H1 (cell line): Measurements from ENCODE around the gene CMTM2. TPM values are rescaled to one million over a fixed set of nuclear protein-coding genes. Genes with fewer than 3 reads are reported as not detected.

Experiments
- CTCF ChIA-PET: fragments of 300-600 bp; sonication (Branson Sonifier 250); formaldehyde crosslinking; loops from one replicate; lab custom pipeline; 2021; ENCODE audit not compliant: partially characterized antibody; lab: Charles Lee
- POLR2A ChIA-PET: fragments of 300-600 bp; sonication (Branson Sonifier 250); formaldehyde crosslinking; loops from one replicate; lab custom pipeline; 2021; ENCODE audit warnings: inconsistent platforms; ENCODE audit not compliant: partially characterized antibody; lab: Charles Lee
- DNase-seq, 2 experiments: peaks; one replicate each; pipeline versions ENCODE4 v3.0.0 to v3.0.0-alpha.2; 2010 to 2022; ENCODE audit warnings: low spot score in 2 of 2, low read depth in 1 of 2, mixed read lengths in 1 of 2
- FAIRE-seq: peaks from 2 replicates; lab custom pipeline; 2011; peaks lifted over from hg19 to GRCh38; lab: Jason Lieb, UNC
- H2AFZ ChIP-seq: 2 replicates; pipeline ENCODE4 v1.8.1; 2012; ENCODE audit warnings: low read length, inconsistent platforms
- H2AK5ac ChIP-seq: 2 replicates; pipeline ENCODE4 v1.6.1; 2013; ENCODE audit warnings: low read depth, low read length
- H2BK120ac ChIP-seq: replicated peaks from 2 replicates; pipeline ENCODE3; 2013; ENCODE audit warnings: low read depth, low read length, inconsistent platforms
- H2BK12ac ChIP-seq: 2 replicates; pipeline ENCODE4 v1.6.1; 2013; ENCODE audit warnings: low read depth, low read length
- H2BK15ac ChIP-seq: 2 replicates; pipeline ENCODE4 v1.6.1; 2013; ENCODE audit warnings: low read length
- H2BK20ac ChIP-seq: 2 replicates; pipeline ENCODE4 v1.6.1; 2013; ENCODE audit warnings: low read length
- H2BK5ac ChIP-seq: 2 replicates; pipeline ENCODE4 v1.6.1; 2013; ENCODE audit warnings: low read depth, low read length
- H3K14ac ChIP-seq: 2 replicates; pipeline ENCODE4 v1.6.1; 2013; ENCODE audit warnings: inconsistent platforms; ENCODE audit not compliant: insufficient read length
- H3K18ac ChIP-seq: 2 replicates; pipeline ENCODE4 v1.6.1; 2013; ENCODE audit warnings: low read length; ENCODE audit errors: extremely low read depth
- H3K23ac ChIP-seq: 2 replicates; pipeline ENCODE4 v1.6.1; 2013; ENCODE audit warnings: inconsistent platforms; ENCODE audit not compliant: insufficient read length
- H3K23me2 ChIP-seq: 2 replicates; pipeline ENCODE4 v1.6.1; 2013; ENCODE audit warnings: low read depth, low read length
- H3K27ac ChIP-seq: 2 replicates; pipeline ENCODE4 v1.6.1; 2011; ENCODE audit warnings: low read depth, low read length, inconsistent platforms
- H3K27me3 ChIP-seq, 4 experiments: replicated peaks in 1 of 4; 1 replicate in 1 of 4; 2 replicates in 3 of 4; pipeline versions ENCODE4 v1.6.1 to v1.8.1; 2011 to 2013; ENCODE audit warnings: low read length in 3 of 4, mild to moderate bottlenecking in 3 of 4, inconsistent platforms in 2 of 4, mixed read lengths in 2 of 4, moderate library complexity in 1 of 4; ENCODE audit not compliant: control insufficient read depth in 3 of 4, insufficient read depth in 3 of 4; ENCODE audit errors: extremely low read depth in 1 of 4
- H3K36me3 ChIP-seq, 4 experiments: 2 replicates each; pipeline versions ENCODE4 v1.6.1 to v1.8.1; 2011 to 2013; ENCODE audit warnings: mild to moderate bottlenecking in 4 of 4, low read length in 3 of 4, moderate library complexity in 2 of 4, control low read depth in 1 of 4, inconsistent platforms in 1 of 4; ENCODE audit not compliant: insufficient read depth in 4 of 4, control insufficient read depth in 2 of 4
- H3K4ac ChIP-seq: replicated peaks from 2 replicates; pipeline ENCODE3; 2013; ENCODE audit warnings: low read length, low read depth, mixed read lengths, inconsistent platforms; ENCODE audit not compliant: insufficient read length
- H3K4me1 ChIP-seq, 4 experiments: replicated peaks in 1 of 4; 1 replicate in 1 of 4; 2 replicates in 3 of 4; pipeline versions ENCODE4 v1.6.1 to v1.8.1; 2011 to 2013; ENCODE audit warnings: low read length in 3 of 4, inconsistent platforms in 2 of 4, mixed read lengths in 1 of 4; ENCODE audit not compliant: insufficient read depth in 4 of 4, control insufficient read depth in 3 of 4
- H3K4me2 ChIP-seq, 2 experiments: 2 replicates each; pipeline versions ENCODE4 v1.6.1 to v1.8.1; 2011 to 2013; ENCODE audit warnings: low read depth in 2 of 2, low read length in 2 of 2, control low read depth in 1 of 2, inconsistent platforms in 1 of 2, mild to moderate bottlenecking in 1 of 2; ENCODE audit not compliant: insufficient read depth in 1 of 2
- H3K4me3 ChIP-seq, 4 experiments: fragments of 200-600, 300-600 bp in 1 of 4; sonication (generic), shearing (Covaris generic), sonication (Bioruptor Twin) in 1 of 4; 2 replicates each; pipeline versions ENCODE4 v1.5.1 to v1.8.1; 2011 to 2016; ENCODE audit warnings: low read length in 4 of 4, low read depth in 3 of 4, control low read depth in 2 of 4, inconsistent platforms in 2 of 4, mild to moderate bottlenecking in 2 of 4, mixed read lengths in 1 of 4, moderate library complexity in 1 of 4; ENCODE audit not compliant: insufficient read depth in 2 of 4; ENCODE audit errors: extremely low read depth in 1 of 4
- H3K56ac ChIP-seq: replicated peaks from 2 replicates; pipeline ENCODE3; 2013; ENCODE audit warnings: low read depth, mild to moderate bottlenecking, mixed read lengths, low read length, inconsistent platforms; ENCODE audit not compliant: insufficient read length
- H3K79me1 ChIP-seq: 2 replicates; pipeline ENCODE4 v1.6.1; 2013; ENCODE audit warnings: low read depth, low read length, control low read depth
- H3K79me2 ChIP-seq, 2 experiments: 2 replicates each; pipeline versions ENCODE4 v1.6.1 to v1.8.1; 2012 to 2013; ENCODE audit warnings: low read length in 2 of 2, mild to moderate bottlenecking in 2 of 2, inconsistent platforms in 1 of 2; ENCODE audit not compliant: insufficient read depth in 2 of 2, control insufficient read depth in 1 of 2
- H3K9ac ChIP-seq, 4 experiments: replicated peaks in 1 of 4; 1 replicate in 1 of 4; 2 replicates in 3 of 4; pipeline versions ENCODE4 v1.6.1 to v1.8.1; 2011 to 2013; ENCODE audit warnings: low read depth in 3 of 4, low read length in 3 of 4, control low read depth in 2 of 4, mild to moderate bottlenecking in 2 of 4, moderate library complexity in 2 of 4, inconsistent platforms in 1 of 4; ENCODE audit errors: extremely low read depth in 1 of 4
- H3K9me3 ChIP-seq, 2 experiments: 2 replicates each; pipeline versions ENCODE4 v1.6.1 to v1.8.1; 2012 to 2013; ENCODE audit warnings: mild to moderate bottlenecking in 2 of 2, moderate library complexity in 2 of 2, control low read depth in 1 of 2, inconsistent platforms in 1 of 2, low read depth in 1 of 2, low read length in 1 of 2, mixed read lengths in 1 of 2; ENCODE audit not compliant: insufficient read depth in 2 of 2
- H4K20me1 ChIP-seq, 2 experiments: replicated peaks in 1 of 2; 2 replicates each; pipeline versions ENCODE3 to v1.8.1; 2011 to 2013; ENCODE audit warnings: inconsistent platforms in 2 of 2, low read length in 2 of 2, mild to moderate bottlenecking in 1 of 2; ENCODE audit not compliant: insufficient read depth in 2 of 2, control insufficient read depth in 1 of 2
- H4K5ac ChIP-seq: 2 replicates; pipeline ENCODE4 v1.6.1; 2013; ENCODE audit warnings: low read length, low read depth, mixed read lengths, inconsistent platforms; ENCODE audit not compliant: insufficient read length
- H4K8ac ChIP-seq: 2 replicates; pipeline ENCODE4 v1.8.0; 2013; ENCODE audit warnings: mild to moderate bottlenecking, moderate library complexity, low read length, inconsistent platforms; ENCODE audit not compliant: insufficient read depth; ENCODE audit errors: extremely low read depth
- H4K91ac ChIP-seq: replicated peaks from 2 replicates; pipeline ENCODE3; 2013; ENCODE audit warnings: low read length, mixed read lengths, inconsistent platforms; ENCODE audit not compliant: insufficient read length
- GABPA ChIP-seq: IDR thresholded peaks from 2 replicates; pipeline ENCODE4 v1.6.1; 2011; ENCODE audit warnings: mild to moderate bottlenecking, low read length, moderate library complexity, borderline replicate concordance; ENCODE audit not compliant: insufficient read depth
- KDM1A ChIP-seq: fragments of 200-600, 300-600 bp; sonication (generic); IDR thresholded peaks from 2 replicates; pipeline ENCODE4 v1.7.1; 2016; ENCODE audit warnings: mild to moderate bottlenecking, low read length, borderline replicate concordance
- POU5F1 ChIP-seq: IDR thresholded peaks from 2 replicates; pipeline ENCODE4 v1.6.1; 2011; ENCODE audit warnings: low read depth, mild to moderate bottlenecking, low read length, moderate library complexity
- SP4 ChIP-seq: IDR thresholded peaks from 2 replicates; pipeline ENCODE4 v1.6.1; 2012; ENCODE audit warnings: low read length, inconsistent platforms
- WGBS, 2 experiments: shearing (Covaris generic) in 1 of 2; methylation state at CpG; one replicate each; pipeline versions ENCODE4 v1.1.6 to v1.1.7; 2013 to 2015; ENCODE audit warnings: low lambda C conversion rate in 2 of 2, mixed read lengths in 2 of 2, inconsistent platforms in 1 of 2, low coverage in 1 of 2, missing lambda C conversion rate in 1 of 2; ENCODE audit not compliant: insufficient replicate concordance in 2 of 2, insufficient coverage in 1 of 2, insufficient read length in 1 of 2; ENCODE audit errors: extremely low coverage in 1 of 2, missing lambda C conversion rate in 1 of 2; 5-methylcytosine and 5-hydroxymethylcytosine counted together
- polyA plus RNA-seq, 7 experiments: library from polyadenylated mRNA; depleted of rRNA in 3 of 7; stranded (reverse) in 5 of 7; unstranded in 2 of 7; fragments of >200 nt in 5 of 7; fragments of 200-250 nt in 2 of 7; gene quantifications; 1 replicate in 5 of 7; 2 replicates in 1 of 7; 4 replicates in 1 of 7; pipeline versions ENCODE4 v1.2.1 to v1.2.3, GENCODE V29; 2011 to 2013; ENCODE audit warnings: missing spikeins in 2 of 7, mixed read lengths in 2 of 7
- total RNA-seq: library from RNA; stranded (reverse); fragmentation: NEBNext Ultra II Directional; extraction: Animal tissue kit (Norgen Biotek cat#: 25700); gene quantifications from 2 replicates; pipeline ENCODE4 v1.2.1, GENCODE V29; 2021

CMTM2 gene
- total and polyA plus RNA-seq, 2 of the 8 experiments (the other 6 are each of a cell fraction or from before 2014, with no cell fraction given): not detected

DNA sequence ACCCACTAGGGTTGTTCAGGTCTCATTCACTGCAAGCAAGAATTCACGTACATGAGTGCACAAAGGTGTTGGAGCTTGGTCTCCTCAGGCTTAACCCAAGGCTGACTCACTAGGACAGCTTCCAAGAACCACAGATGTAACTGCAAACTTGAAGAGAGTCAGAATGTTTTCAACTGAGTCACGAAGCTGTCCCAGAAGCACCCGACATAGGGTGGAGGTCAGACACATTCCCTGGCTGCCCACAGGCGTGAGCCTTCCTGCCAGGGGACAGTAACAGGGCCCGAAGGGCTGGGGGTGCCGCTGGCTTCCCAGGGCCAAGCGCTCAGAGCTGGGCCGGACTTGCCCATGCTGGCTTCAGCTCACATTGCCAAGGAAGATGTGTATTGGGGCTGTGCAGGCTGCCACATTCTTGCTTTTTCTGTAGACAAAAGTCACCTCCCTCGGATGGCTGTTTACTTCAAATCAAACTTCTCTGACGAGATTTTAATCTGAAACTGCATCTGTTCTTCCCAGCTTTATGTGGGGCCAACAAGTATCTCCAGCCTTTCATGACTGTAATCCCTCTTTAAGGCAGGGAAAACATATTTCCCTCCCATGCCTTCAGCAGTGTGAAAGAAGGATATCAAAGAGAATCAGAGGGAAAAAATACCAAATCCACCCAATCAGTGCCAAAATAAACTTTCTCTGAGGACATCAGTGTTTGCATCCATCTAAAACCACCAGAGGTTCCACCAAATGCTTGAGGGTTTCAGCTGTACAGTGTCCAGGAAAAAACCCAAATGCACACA is 39.5 kb downstream of the CMTM2 start:
- Histone ChIP-seq H2BK5ac (no peak overlapping the region), H2BK15ac (no peak overlapping the region), H4K5ac (no peak overlapping the region), H3K23me2 (no peaks in the 10 kb centered on the region), H2AFZ (no peak overlapping the region), H3K79me2 (no peaks in the 10 kb centered on the region), H3K56ac (no peak overlapping the region), H3K4me3 (no peak overlapping the region), H2BK20ac (no peak overlapping the region), H4K8ac (no peak overlapping the region), H3K23ac (no peak overlapping the region), H2AK5ac (no peak overlapping the region), H3K36me3 (peaks cover 6 to 43% (median 12%) of the 10 kb centered on the region in 4 experiments; a peak in 7 of 8 replicates), H2BK120ac (no peak overlapping the region), H3K79me1 (no peaks in the 10 kb centered on the region; the same call in 1 of the 2 replicates), H3K4me2 (no peak overlapping the region), H3K4ac (no peak overlapping the region), H2BK12ac (no peak overlapping the region), H4K91ac (no peak overlapping the region), H3K9ac (no peak overlapping the region), H3K27ac (no peak overlapping the region), H4K20me1 (peaks cover 6 to 10% of the 10 kb centered on the region in 2 experiments), H3K14ac (no peak overlapping the region), H3K9me3 (peaks cover 0 to 5% of the 10 kb centered on the region in 2 experiments; a peak in 1 of 4 replicates), H3K18ac (no peak overlapping the region), H3K4me1 (peaks cover 3 to 14% (median 7%) of the 10 kb centered on the region in 4 experiments), H3K27me3 (no peaks in the 10 kb centered on the region)
- CTCF ChIA-PET: interaction anchor here (0.6 to 4.6 kb wide), 10 partner anchors 8 to 121 kb away, joined by 3 to 44 read pairs (median 4); no protein-coding TSS in a partner anchor
- FAIRE-seq (no peak), DNase-seq (no peak)
- WGBS, 2 experiments: 88% methylated on average over 10 of the region's 10 CpGs; no CpG with 5 or more reads in 1 of the 2 experiments
- POLR2A ChIA-PET: interaction anchor here (1.7 kb wide), 1 partner anchor 10 kb away, joined by 6 read pairs; no protein-coding TSS in a partner anchor
- no peak for TF ChIP-seq POU5F1
- TF ChIP-seq SP4: no peak
- no peak for TF ChIP-seq KDM1A
- no peak for TF ChIP-seq GABPA
